H9 (cell line): ENCODE data around the gene CCND3. TPM values are rescaled to one million over a fixed set of nuclear protein-coding genes. Genes with fewer than 3 reads are reported as not detected.

Experiments used
- DNase-seq: peaks from one replicate; pipeline ENCODE4 v3.0.0-alpha.2; 2017
- H2AFZ ChIP-seq: one replicate; pipeline ENCODE4 v1.6.1; 2013; ENCODE audit warnings: mild to moderate bottlenecking, low read length, control low read depth, moderate library complexity
- H2AK5ac ChIP-seq: 2 replicates; pipeline ENCODE4 v1.6.1; 2013; ENCODE audit warnings: low read length, control low read depth, mixed read lengths; ENCODE audit not compliant: insufficient read length
- H2BK120ac ChIP-seq: one replicate; pipeline ENCODE4 v1.6.1; 2013; ENCODE audit warnings: low read depth, mild to moderate bottlenecking, low read length, control low read depth, inconsistent platforms; ENCODE audit not compliant: poor library complexity, severe bottlenecking
- H2BK12ac ChIP-seq: 2 replicates; pipeline ENCODE4 v1.6.1; 2013; ENCODE audit warnings: low read length, control low read depth, mixed read lengths, low read depth; ENCODE audit not compliant: insufficient read length
- H2BK15ac ChIP-seq: 2 replicates; pipeline ENCODE4 v1.6.1; 2013; ENCODE audit warnings: low read depth, low read length, control low read depth
- H2BK20ac ChIP-seq: one replicate; pipeline ENCODE4 v1.6.1; 2013; ENCODE audit warnings: low read depth, mild to moderate bottlenecking, low read length, control low read depth, inconsistent platforms; ENCODE audit not compliant: poor library complexity, severe bottlenecking
- H2BK5ac ChIP-seq: 2 replicates; pipeline ENCODE4 v1.6.1; 2013; ENCODE audit warnings: low read length, control low read depth, mixed read lengths; ENCODE audit not compliant: insufficient read length
- H3K14ac ChIP-seq: 2 replicates; pipeline ENCODE4 v1.6.1; 2013; ENCODE audit warnings: low read length, control low read depth; ENCODE audit not compliant: insufficient read depth
- H3K18ac ChIP-seq: 2 replicates; pipeline ENCODE4 v1.6.1; 2013; ENCODE audit warnings: low read depth, mild to moderate bottlenecking, mixed read lengths, low read length, control low read depth; ENCODE audit not compliant: insufficient read length
- H3K23ac ChIP-seq: 2 replicates; pipeline ENCODE4 v1.6.1; 2013; ENCODE audit warnings: low read length, control low read depth, mixed read lengths, low read depth; ENCODE audit not compliant: insufficient read length
- H3K23me2 ChIP-seq: 2 replicates; pipeline ENCODE4 v1.6.1; 2013; ENCODE audit warnings: low read depth, mild to moderate bottlenecking, mixed read lengths, low read length, control low read depth; ENCODE audit not compliant: insufficient read length, poor library complexity, severe bottlenecking
- H3K27ac ChIP-seq: 2 replicates; pipeline ENCODE4 v1.5.1; 2013; ENCODE audit warnings: low read length, control low read depth, mixed read lengths, low read depth; ENCODE audit not compliant: insufficient read length
- H3K27me3 ChIP-seq: 2 replicates; pipeline ENCODE4 v1.6.1; 2013; ENCODE audit warnings: low read length, control low read depth, inconsistent platforms; ENCODE audit not compliant: insufficient read depth
- H3K4ac ChIP-seq: 2 replicates; pipeline ENCODE4 v1.6.1; 2013; ENCODE audit warnings: low read depth, mild to moderate bottlenecking, control low read depth, inconsistent platforms, low read length, moderate library complexity
- H3K4me1 ChIP-seq: 2 replicates; pipeline ENCODE4 v1.6.1; 2013; ENCODE audit warnings: low read length, control low read depth, inconsistent platforms; ENCODE audit not compliant: insufficient read depth
- H3K4me2 ChIP-seq: 2 replicates; pipeline ENCODE4 v1.6.1; 2013; ENCODE audit warnings: low read length, control low read depth, mixed read lengths; ENCODE audit not compliant: insufficient read length, insufficient read depth
- H3K56ac ChIP-seq: 2 replicates; pipeline ENCODE4 v1.6.1; 2013; ENCODE audit warnings: low read depth, mild to moderate bottlenecking, mixed read lengths, low read length, control low read depth; ENCODE audit not compliant: insufficient read length
- H3K79me1 ChIP-seq: 2 replicates; pipeline ENCODE4 v1.6.1; 2013; ENCODE audit warnings: low read depth, mild to moderate bottlenecking, moderate library complexity, low read length, control low read depth, inconsistent platforms; ENCODE audit not compliant: insufficient read depth, poor library complexity, severe bottlenecking
- H3K79me2 ChIP-seq: 2 replicates; pipeline ENCODE4 v1.6.1; 2013; ENCODE audit warnings: low read length, control low read depth, inconsistent platforms; ENCODE audit not compliant: insufficient read depth
- H3K9ac ChIP-seq: 2 replicates; pipeline ENCODE4 v1.6.1; 2013; ENCODE audit warnings: low read length, control low read depth, mixed read lengths; ENCODE audit not compliant: insufficient read length; ENCODE audit errors: extremely low read depth
- H3K9me3 ChIP-seq: one replicate; pipeline ENCODE4 v1.6.1; 2013; ENCODE audit warnings: low read depth, low read length, inconsistent platforms; ENCODE audit not compliant: control insufficient read depth
- H3T11ph ChIP-seq: one replicate; pipeline ENCODE4 v1.6.1; 2013; ENCODE audit warnings: mild to moderate bottlenecking, low read length, control low read depth, inconsistent platforms
- H4K20me1 ChIP-seq: one replicate; pipeline ENCODE4 v1.6.1; 2013; ENCODE audit not compliant: control insufficient read depth, insufficient read length, insufficient read depth
- H4K5ac ChIP-seq: 2 replicates; pipeline ENCODE4 v1.6.1; 2013; ENCODE audit warnings: low read depth, mild to moderate bottlenecking, mixed read lengths, low read length, control low read depth; ENCODE audit not compliant: insufficient read length
- H4K8ac ChIP-seq: replicated peaks from 2 replicates; pipeline ENCODE4 v1.6.1; 2013; ENCODE audit warnings: low read length, control low read depth, mixed read lengths, low read depth; ENCODE audit not compliant: insufficient read length
- H4K91ac ChIP-seq: 2 replicates; pipeline ENCODE4 v1.6.1; 2013; ENCODE audit warnings: low read depth, mild to moderate bottlenecking, moderate library complexity, mixed read lengths, low read length, control low read depth; ENCODE audit not compliant: insufficient read length
- H3K27ac Mint-ChIP-seq, 3 experiments: 2 replicates in 2 of 3; 3 replicates in 1 of 3; pipeline ENCODE4 v1.8.0; 2020 to 2021; ENCODE audit warnings: mixed read lengths in 3 of 3, mild to moderate bottlenecking in 1 of 3, moderate library complexity in 1 of 3
- H3K27me3 Mint-ChIP-seq: 2 replicates; pipeline ENCODE4 v1.8.0; 2021; ENCODE audit warnings: low read depth, mild to moderate bottlenecking, moderate library complexity, mixed read lengths
- H3K36me3 Mint-ChIP-seq, 3 experiments: 2 replicates in 2 of 3; 3 replicates in 1 of 3; pipeline ENCODE4 v1.8.0; 2020 to 2021; ENCODE audit warnings: low read depth in 3 of 3, mixed read lengths in 3 of 3; ENCODE audit not compliant: insufficient read depth in 1 of 3
- H3K4me1 Mint-ChIP-seq, 2 experiments: 2 replicates each; pipeline ENCODE4 v1.8.0; 2020; ENCODE audit warnings: mixed read lengths in 2 of 2
- H3K4me3 Mint-ChIP-seq, 2 experiments: 2 replicates in 1 of 2; 3 replicates in 1 of 2; pipeline ENCODE4 v1.8.0; 2020 to 2021; ENCODE audit warnings: mild to moderate bottlenecking in 2 of 2, mixed read lengths in 2 of 2, moderate library complexity in 1 of 2
- H3K9me3 Mint-ChIP-seq, 2 experiments: 2 replicates in 1 of 2; 3 replicates in 1 of 2; pipeline ENCODE4 v1.8.0; 2020; ENCODE audit warnings: mild to moderate bottlenecking in 2 of 2, mixed read lengths in 2 of 2, moderate library complexity in 1 of 2
- WGBS: extraction: QIAGEN DNeasy Blood & Tissue Kit; methylation state at CpG from one replicate; pipeline ENCODE4 v1.1.7; 2013; ENCODE audit warnings: missing lambda C conversion rate, low lambda C conversion rate, mixed read lengths; ENCODE audit not compliant: insufficient read length; ENCODE audit errors: extremely low coverage; 5-methylcytosine and 5-hydroxymethylcytosine counted together
- total RNA-seq: library from RNA; stranded (reverse); gene quantifications from 2 replicates; pipeline ENCODE4 v1.2.1, GENCODE V29; 2021
- TF ChIP-seq, protein P1 (sequence below): fragments of 200-600 bp; sonication (generic); conservative IDR thresholded peaks from 3 replicates; pipeline ENCODE4 v1.8.0; 2021; ENCODE audit warnings: antibody characterized with exemption, mild to moderate bottlenecking

The CCND3 gene
- total RNA-seq, 1 experiment from 2014 or later = 24.2 TPM

DNA sequence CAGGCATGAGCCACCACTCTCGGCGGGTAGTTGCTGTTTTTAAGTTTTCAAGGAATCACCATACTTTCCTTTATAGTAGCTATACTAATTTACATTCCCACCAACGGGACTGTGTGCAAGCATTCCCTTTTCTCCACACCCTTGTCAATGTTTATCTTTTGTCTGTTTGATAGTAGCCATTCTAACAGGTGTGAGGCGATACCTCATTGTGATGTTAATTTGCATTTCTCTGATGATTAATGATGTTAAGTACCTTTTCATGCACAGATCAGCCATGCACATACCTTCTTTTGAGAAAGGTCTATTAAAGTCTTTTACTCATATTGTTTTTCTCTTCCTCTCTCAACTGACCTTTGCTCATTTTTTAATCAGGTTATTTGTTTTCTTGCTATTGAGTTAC, 43.0 kb upstream of the CCND3 start:
- Histone ChIP-seq H3K23me2 (no peaks in the 10 kb centered on the region), H2BK120ac (no peak overlapping the region), H3K14ac (no peak overlapping the region), H3T11ph (no peak overlapping the region), H3K18ac (no peak overlapping the region), H4K5ac (no peak overlapping the region), H3K56ac (no peak overlapping the region), H4K20me1 (no peaks in the 10 kb centered on the region), H3K4me1 (peaks cover 3% of the 10 kb centered on the region; the same call in 1 of the 2 replicates), H3K23ac (no peak overlapping the region), H2BK12ac (no peak overlapping the region), H4K91ac (no peak overlapping the region), H3K9me3 (no peaks in the 10 kb centered on the region), H3K4ac (no peak overlapping the region), H3K79me2 (no peaks in the 10 kb centered on the region), H3K79me1 (no peaks in the 10 kb centered on the region), H3K27me3 (no peaks in the 10 kb centered on the region), H3K9ac (no peak overlapping the region), H3K27ac (no peak overlapping the region), H2BK5ac (no peak overlapping the region), H4K8ac (no peak overlapping the region), H2BK15ac (no peak overlapping the region), H2AFZ (no peak overlapping the region), H2BK20ac (no peak overlapping the region), H2AK5ac (no peak overlapping the region), H3K4me2 (no peak overlapping the region)
- no peaks in the 10 kb centered on the region; a peak in 1 of 5 replicates for H3K9me3 Mint-ChIP-seq
- no peak overlapping the region for H3K27ac Mint-ChIP-seq
- H3K36me3 Mint-ChIP-seq = no peaks in the 10 kb centered on the region
- peaks cover 6 to 9% of the 10 kb centered on the region in 2 experiments for H3K4me1 Mint-ChIP-seq
- no peak overlapping the region for H3K4me3 Mint-ChIP-seq
- TF ChIP-seq, protein P1, sequence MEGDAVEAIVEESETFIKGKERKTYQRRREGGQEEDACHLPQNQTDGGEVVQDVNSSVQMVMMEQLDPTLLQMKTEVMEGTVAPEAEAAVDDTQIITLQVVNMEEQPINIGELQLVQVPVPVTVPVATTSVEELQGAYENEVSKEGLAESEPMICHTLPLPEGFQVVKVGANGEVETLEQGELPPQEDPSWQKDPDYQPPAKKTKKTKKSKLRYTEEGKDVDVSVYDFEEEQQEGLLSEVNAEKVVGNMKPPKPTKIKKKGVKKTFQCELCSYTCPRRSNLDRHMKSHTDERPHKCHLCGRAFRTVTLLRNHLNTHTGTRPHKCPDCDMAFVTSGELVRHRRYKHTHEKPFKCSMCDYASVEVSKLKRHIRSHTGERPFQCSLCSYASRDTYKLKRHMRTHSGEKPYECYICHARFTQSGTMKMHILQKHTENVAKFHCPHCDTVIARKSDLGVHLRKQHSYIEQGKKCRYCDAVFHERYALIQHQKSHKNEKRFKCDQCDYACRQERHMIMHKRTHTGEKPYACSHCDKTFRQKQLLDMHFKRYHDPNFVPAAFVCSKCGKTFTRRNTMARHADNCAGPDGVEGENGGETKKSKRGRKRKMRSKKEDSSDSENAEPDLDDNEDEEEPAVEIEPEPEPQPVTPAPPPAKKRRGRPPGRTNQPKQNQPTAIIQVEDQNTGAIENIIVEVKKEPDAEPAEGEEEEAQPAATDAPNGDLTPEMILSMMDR = no peak
- H3K27me3 Mint-ChIP-seq = no peaks in the 10 kb centered on the region; the same call in 1 of the 2 replicates
- no CpG with 5 or more reads among the region's 4 CpGs for WGBS
- no peak for DNase-seq
